H9 (cell line): ENCODE data around the gene CMTM4. TPM values are rescaled to one million over a fixed set of nuclear protein-coding genes. Genes with fewer than 3 reads are reported as not detected.

Source experiments
- DNase-seq: peaks from one replicate; pipeline ENCODE4 v3.0.0-alpha.2; 2017
- H2AFZ ChIP-seq: one replicate; pipeline ENCODE4 v1.6.1; 2013; ENCODE audit warnings: mild to moderate bottlenecking, low read length, control low read depth, moderate library complexity
- H2AK5ac ChIP-seq: 2 replicates; pipeline ENCODE4 v1.6.1; 2013; ENCODE audit warnings: low read length, control low read depth, mixed read lengths; ENCODE audit not compliant: insufficient read length
- H2BK120ac ChIP-seq: one replicate; pipeline ENCODE4 v1.6.1; 2013; ENCODE audit warnings: low read depth, mild to moderate bottlenecking, low read length, control low read depth, inconsistent platforms; ENCODE audit not compliant: poor library complexity, severe bottlenecking
- H2BK12ac ChIP-seq: 2 replicates; pipeline ENCODE4 v1.6.1; 2013; ENCODE audit warnings: low read length, control low read depth, mixed read lengths, low read depth; ENCODE audit not compliant: insufficient read length
- H2BK15ac ChIP-seq: 2 replicates; pipeline ENCODE4 v1.6.1; 2013; ENCODE audit warnings: low read depth, low read length, control low read depth
- H2BK20ac ChIP-seq: one replicate; pipeline ENCODE4 v1.6.1; 2013; ENCODE audit warnings: low read depth, mild to moderate bottlenecking, low read length, control low read depth, inconsistent platforms; ENCODE audit not compliant: poor library complexity, severe bottlenecking
- H2BK5ac ChIP-seq: 2 replicates; pipeline ENCODE4 v1.6.1; 2013; ENCODE audit warnings: low read length, control low read depth, mixed read lengths; ENCODE audit not compliant: insufficient read length
- H3K14ac ChIP-seq: 2 replicates; pipeline ENCODE4 v1.6.1; 2013; ENCODE audit warnings: low read length, control low read depth; ENCODE audit not compliant: insufficient read depth
- H3K18ac ChIP-seq: 2 replicates; pipeline ENCODE4 v1.6.1; 2013; ENCODE audit warnings: low read depth, mild to moderate bottlenecking, mixed read lengths, low read length, control low read depth; ENCODE audit not compliant: insufficient read length
- H3K23ac ChIP-seq: 2 replicates; pipeline ENCODE4 v1.6.1; 2013; ENCODE audit warnings: low read length, control low read depth, mixed read lengths, low read depth; ENCODE audit not compliant: insufficient read length
- H3K23me2 ChIP-seq: 2 replicates; pipeline ENCODE4 v1.6.1; 2013; ENCODE audit warnings: low read depth, mild to moderate bottlenecking, mixed read lengths, low read length, control low read depth; ENCODE audit not compliant: insufficient read length, poor library complexity, severe bottlenecking
- H3K27ac ChIP-seq: 2 replicates; pipeline ENCODE4 v1.5.1; 2013; ENCODE audit warnings: low read length, control low read depth, mixed read lengths, low read depth; ENCODE audit not compliant: insufficient read length
- H3K27me3 ChIP-seq: 2 replicates; pipeline ENCODE4 v1.6.1; 2013; ENCODE audit warnings: low read length, control low read depth, inconsistent platforms; ENCODE audit not compliant: insufficient read depth
- H3K4ac ChIP-seq: 2 replicates; pipeline ENCODE4 v1.6.1; 2013; ENCODE audit warnings: low read depth, mild to moderate bottlenecking, control low read depth, inconsistent platforms, low read length, moderate library complexity
- H3K4me1 ChIP-seq: 2 replicates; pipeline ENCODE4 v1.6.1; 2013; ENCODE audit warnings: low read length, control low read depth, inconsistent platforms; ENCODE audit not compliant: insufficient read depth
- H3K4me2 ChIP-seq: 2 replicates; pipeline ENCODE4 v1.6.1; 2013; ENCODE audit warnings: low read length, control low read depth, mixed read lengths; ENCODE audit not compliant: insufficient read length, insufficient read depth
- H3K56ac ChIP-seq: 2 replicates; pipeline ENCODE4 v1.6.1; 2013; ENCODE audit warnings: low read depth, mild to moderate bottlenecking, mixed read lengths, low read length, control low read depth; ENCODE audit not compliant: insufficient read length
- H3K79me1 ChIP-seq: 2 replicates; pipeline ENCODE4 v1.6.1; 2013; ENCODE audit warnings: low read depth, mild to moderate bottlenecking, moderate library complexity, low read length, control low read depth, inconsistent platforms; ENCODE audit not compliant: insufficient read depth, poor library complexity, severe bottlenecking
- H3K79me2 ChIP-seq: 2 replicates; pipeline ENCODE4 v1.6.1; 2013; ENCODE audit warnings: low read length, control low read depth, inconsistent platforms; ENCODE audit not compliant: insufficient read depth
- H3K9ac ChIP-seq: 2 replicates; pipeline ENCODE4 v1.6.1; 2013; ENCODE audit warnings: low read length, control low read depth, mixed read lengths; ENCODE audit not compliant: insufficient read length; ENCODE audit errors: extremely low read depth
- H3K9me3 ChIP-seq: one replicate; pipeline ENCODE4 v1.6.1; 2013; ENCODE audit warnings: low read depth, low read length, inconsistent platforms; ENCODE audit not compliant: control insufficient read depth
- H3T11ph ChIP-seq: one replicate; pipeline ENCODE4 v1.6.1; 2013; ENCODE audit warnings: mild to moderate bottlenecking, low read length, control low read depth, inconsistent platforms
- H4K20me1 ChIP-seq: one replicate; pipeline ENCODE4 v1.6.1; 2013; ENCODE audit not compliant: control insufficient read depth, insufficient read length, insufficient read depth
- H4K5ac ChIP-seq: 2 replicates; pipeline ENCODE4 v1.6.1; 2013; ENCODE audit warnings: low read depth, mild to moderate bottlenecking, mixed read lengths, low read length, control low read depth; ENCODE audit not compliant: insufficient read length
- H4K8ac ChIP-seq: replicated peaks from 2 replicates; pipeline ENCODE4 v1.6.1; 2013; ENCODE audit warnings: low read length, control low read depth, mixed read lengths, low read depth; ENCODE audit not compliant: insufficient read length
- H4K91ac ChIP-seq: 2 replicates; pipeline ENCODE4 v1.6.1; 2013; ENCODE audit warnings: low read depth, mild to moderate bottlenecking, moderate library complexity, mixed read lengths, low read length, control low read depth; ENCODE audit not compliant: insufficient read length
- H3K27ac Mint-ChIP-seq, 3 experiments: 2 replicates in 2 of 3; 3 replicates in 1 of 3; pipeline ENCODE4 v1.8.0; 2020 to 2021; ENCODE audit warnings: mixed read lengths in 3 of 3, mild to moderate bottlenecking in 1 of 3, moderate library complexity in 1 of 3
- H3K27me3 Mint-ChIP-seq: 2 replicates; pipeline ENCODE4 v1.8.0; 2021; ENCODE audit warnings: low read depth, mild to moderate bottlenecking, moderate library complexity, mixed read lengths
- H3K36me3 Mint-ChIP-seq, 3 experiments: 2 replicates in 2 of 3; 3 replicates in 1 of 3; pipeline ENCODE4 v1.8.0; 2020 to 2021; ENCODE audit warnings: low read depth in 3 of 3, mixed read lengths in 3 of 3; ENCODE audit not compliant: insufficient read depth in 1 of 3
- H3K4me1 Mint-ChIP-seq, 2 experiments: 2 replicates each; pipeline ENCODE4 v1.8.0; 2020; ENCODE audit warnings: mixed read lengths in 2 of 2
- H3K4me3 Mint-ChIP-seq, 2 experiments: 2 replicates in 1 of 2; 3 replicates in 1 of 2; pipeline ENCODE4 v1.8.0; 2020 to 2021; ENCODE audit warnings: mild to moderate bottlenecking in 2 of 2, mixed read lengths in 2 of 2, moderate library complexity in 1 of 2
- H3K9me3 Mint-ChIP-seq, 2 experiments: 2 replicates in 1 of 2; 3 replicates in 1 of 2; pipeline ENCODE4 v1.8.0; 2020; ENCODE audit warnings: mild to moderate bottlenecking in 2 of 2, mixed read lengths in 2 of 2, moderate library complexity in 1 of 2
- WGBS: extraction: QIAGEN DNeasy Blood & Tissue Kit; methylation state at CpG from one replicate; pipeline ENCODE4 v1.1.7; 2013; ENCODE audit warnings: missing lambda C conversion rate, low lambda C conversion rate, mixed read lengths; ENCODE audit not compliant: insufficient read length; ENCODE audit errors: extremely low coverage; 5-methylcytosine and 5-hydroxymethylcytosine counted together
- total RNA-seq: library from RNA; stranded (reverse); gene quantifications from 2 replicates; pipeline ENCODE4 v1.2.1, GENCODE V29; 2021
- TF ChIP-seq, protein P1 (sequence below): fragments of 200-600 bp; sonication (generic); conservative IDR thresholded peaks from 3 replicates; pipeline ENCODE4 v1.8.0; 2021; ENCODE audit warnings: antibody characterized with exemption, mild to moderate bottlenecking

CMTM4 gene
- total RNA-seq, 1 experiment from 2014 or later: 40.5 TPM

GRCh38 chr16:66635406-66635805, 61.1 kb downstream of the CMTM4 start:
- Histone ChIP-seq H4K91ac (no peak overlapping the region), H3K9me3 (no peaks in the 10 kb centered on the region), H3K18ac (no peak overlapping the region), H2AFZ (no peak overlapping the region), H4K8ac (no peak overlapping the region), H2BK20ac (no peak overlapping the region), H3T11ph (no peak overlapping the region), H2BK12ac (no peak overlapping the region), H3K56ac (no peak overlapping the region), H3K27ac (no peak overlapping the region), H3K4me2 (no peak overlapping the region), H2AK5ac (no peak overlapping the region), H3K14ac (no peak overlapping the region), H3K79me1 (no peaks in the 10 kb centered on the region), H2BK15ac (no peak overlapping the region), H3K4ac (no peak overlapping the region), H3K27me3 (no peaks in the 10 kb centered on the region), H4K20me1 (no peaks in the 10 kb centered on the region), H2BK120ac (no peak overlapping the region), H4K5ac (no peak overlapping the region), H3K23ac (no peak overlapping the region), H3K9ac (no peak overlapping the region), H3K4me1 (peaks cover 3% of the 10 kb centered on the region; the same call in 1 of the 2 replicates), H3K23me2 (no peaks in the 10 kb centered on the region), H3K79me2 (no peaks in the 10 kb centered on the region), H2BK5ac (no peak overlapping the region)
- no peak for DNase-seq
- peaks cover 21 to 23% of the 10 kb centered on the region in 2 experiments for H3K4me1 Mint-ChIP-seq
- TF ChIP-seq, protein P1, sequence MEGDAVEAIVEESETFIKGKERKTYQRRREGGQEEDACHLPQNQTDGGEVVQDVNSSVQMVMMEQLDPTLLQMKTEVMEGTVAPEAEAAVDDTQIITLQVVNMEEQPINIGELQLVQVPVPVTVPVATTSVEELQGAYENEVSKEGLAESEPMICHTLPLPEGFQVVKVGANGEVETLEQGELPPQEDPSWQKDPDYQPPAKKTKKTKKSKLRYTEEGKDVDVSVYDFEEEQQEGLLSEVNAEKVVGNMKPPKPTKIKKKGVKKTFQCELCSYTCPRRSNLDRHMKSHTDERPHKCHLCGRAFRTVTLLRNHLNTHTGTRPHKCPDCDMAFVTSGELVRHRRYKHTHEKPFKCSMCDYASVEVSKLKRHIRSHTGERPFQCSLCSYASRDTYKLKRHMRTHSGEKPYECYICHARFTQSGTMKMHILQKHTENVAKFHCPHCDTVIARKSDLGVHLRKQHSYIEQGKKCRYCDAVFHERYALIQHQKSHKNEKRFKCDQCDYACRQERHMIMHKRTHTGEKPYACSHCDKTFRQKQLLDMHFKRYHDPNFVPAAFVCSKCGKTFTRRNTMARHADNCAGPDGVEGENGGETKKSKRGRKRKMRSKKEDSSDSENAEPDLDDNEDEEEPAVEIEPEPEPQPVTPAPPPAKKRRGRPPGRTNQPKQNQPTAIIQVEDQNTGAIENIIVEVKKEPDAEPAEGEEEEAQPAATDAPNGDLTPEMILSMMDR: no peak
- no CpG with 5 or more reads among the region's 6 CpGs for WGBS
- peaks cover 20 to 42% (median 33%) of the 10 kb centered on the region in 3 experiments for H3K36me3 Mint-ChIP-seq
- H3K27me3 Mint-ChIP-seq: no peaks in the 10 kb centered on the region
- H3K27ac Mint-ChIP-seq: peak overlapping the region in 1 of 3 experiments; percentile 41; a peak in 1 of 7 replicates
- no peaks in the 10 kb centered on the region; a peak in 1 of 5 replicates for H3K9me3 Mint-ChIP-seq
- H3K4me3 Mint-ChIP-seq: no peak overlapping the region
